ENCODE data around the gene CYTH2. TPM values are rescaled to one million over a fixed set of nuclear protein-coding genes. Genes with fewer than 3 reads are reported as not detected.
"Not testable (repeated sequence)": the region's sequence is repeated elsewhere in the genome, so short reads cannot be mapped to it uniquely, and the experiment has no call there.

Gene CYTH2
- total RNA-seq, 1 donor from 2014 or later = 83.5 TPM

DNA sequence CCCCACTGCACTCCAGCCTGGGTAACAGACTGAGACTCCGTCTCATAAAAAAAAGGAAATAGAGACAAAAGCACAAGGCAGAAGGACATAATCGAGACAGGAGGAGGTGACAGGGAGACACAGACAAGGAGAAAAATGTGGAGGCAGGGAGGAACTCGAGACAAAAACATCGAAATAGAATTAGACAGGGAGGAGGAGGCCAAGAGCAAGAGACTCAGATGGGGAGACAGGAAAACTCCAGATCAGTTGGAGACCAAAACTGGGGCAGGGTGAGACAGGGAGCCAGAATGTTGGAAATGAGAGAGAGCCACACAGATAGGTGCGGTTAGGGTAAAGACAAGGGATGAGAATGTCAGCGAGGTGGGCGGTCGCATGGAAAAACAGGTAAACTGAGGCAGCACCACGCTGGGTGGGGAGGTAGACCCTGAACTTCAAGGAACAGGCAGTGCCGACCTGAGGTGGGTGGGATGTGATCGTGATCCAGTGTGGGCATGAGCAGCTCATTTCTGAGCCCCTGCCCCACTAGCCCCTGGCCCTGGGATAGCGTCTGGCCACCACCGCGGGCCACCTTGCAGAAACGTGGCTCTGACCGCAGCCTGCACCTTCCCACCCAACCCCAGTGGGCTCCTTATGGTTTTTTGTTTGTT is 15.2 kb downstream of the CYTH2 start:
- H3K9me3 ChIP-seq = no peaks in the 10 kb centered on the region
- intact Hi-C loops (cut with DNase I) = no loop called here
- H3K27me3 ChIP-seq = no peaks in the 10 kb centered on the region
- peaks cover 0 to under 1% of the 10 kb centered on the region in 2 donors for H3K36me3 ChIP-seq
- no peak for TF ChIP-seq CTCF (IDR thresholded peaks at IDR 0.05)
- DNase-seq (ENCODE audit: low spot score in 2 of 2) = no peak
- H3K27ac ChIP-seq = no peak overlapping the region
- H3K4me3 ChIP-seq = no peak overlapping the region
- H3K4me1 ChIP-seq = peaks cover 9 to 16% of the 10 kb centered on the region in 2 donors

DNA sequence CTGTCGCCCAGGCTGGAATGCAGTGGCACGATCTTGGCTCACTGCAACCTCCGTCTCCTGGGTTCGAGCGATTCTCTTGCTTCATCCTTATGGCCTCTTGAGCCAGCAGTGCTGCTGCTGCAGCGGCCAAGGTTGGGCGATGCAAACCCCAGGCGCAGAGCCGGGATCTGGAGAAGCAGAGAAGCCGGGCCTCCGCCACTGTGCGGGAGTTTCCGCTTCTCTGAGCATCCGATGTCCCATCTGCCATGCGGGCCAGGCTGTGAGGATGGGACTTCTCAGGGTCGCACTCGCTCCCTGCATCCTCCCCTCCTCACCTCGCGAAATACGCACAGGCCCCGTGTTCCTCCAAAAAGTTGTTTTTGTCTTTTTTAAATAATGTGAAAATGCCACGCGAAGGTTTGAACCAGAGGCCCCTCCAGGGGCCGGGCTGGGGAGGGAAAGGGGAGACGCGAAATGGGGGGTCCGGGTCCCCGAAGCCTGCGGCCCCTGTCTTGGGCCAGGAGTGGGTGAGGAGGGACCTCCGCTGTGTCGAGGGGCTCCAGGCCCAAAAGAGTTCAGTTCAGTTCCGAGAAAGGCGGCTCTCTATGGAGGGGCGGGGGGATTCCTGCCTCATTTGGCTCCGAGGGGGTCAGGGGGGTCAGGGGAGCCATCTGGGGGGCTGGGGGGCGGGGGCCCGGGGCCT is 15.9 kb downstream of the CYTH2 start:
- H3K27me3 ChIP-seq = no peaks in the 10 kb centered on the region
- intact Hi-C loops (cut with DNase I) = loop anchor here (5.0 kb wide), 1 partner anchor 123 kb away; the partner anchor contains the start of genes SYNGR4 and TMEM143
- no peak overlapping the region for H3K4me3 ChIP-seq
- no peaks in the 10 kb centered on the region for H3K36me3 ChIP-seq
- no peak for DNase-seq (ENCODE audit: low spot score in 2 of 2)
- H3K9me3 ChIP-seq = no peaks in the 10 kb centered on the region
- H3K27ac ChIP-seq = no peak overlapping the region
- peaks cover 9 to 16% of the 10 kb centered on the region in 2 donors for H3K4me1 ChIP-seq
- no peak for TF ChIP-seq CTCF (IDR thresholded peaks at IDR 0.05)

GRCh38 chr19:48486706-48487105 is 17.5 kb downstream of the CYTH2 start:
- H3K9me3 ChIP-seq; H3K4me3 ChIP-seq; H3K36me3 ChIP-seq; H3K27ac ChIP-seq; DNase-seq (ENCODE audit: low spot score in 2 of 2); H3K27me3 ChIP-seq: not testable (repeated sequence)
- intact Hi-C loops (cut with DNase I) = loop anchor here (5.0 kb wide), 1 partner anchor 124 kb away; the partner anchor contains the start of genes SYNGR4 and TMEM143
- H3K4me1 ChIP-seq = peaks cover 2 to 14% of the 10 kb centered on the region in 2 donors

DNA sequence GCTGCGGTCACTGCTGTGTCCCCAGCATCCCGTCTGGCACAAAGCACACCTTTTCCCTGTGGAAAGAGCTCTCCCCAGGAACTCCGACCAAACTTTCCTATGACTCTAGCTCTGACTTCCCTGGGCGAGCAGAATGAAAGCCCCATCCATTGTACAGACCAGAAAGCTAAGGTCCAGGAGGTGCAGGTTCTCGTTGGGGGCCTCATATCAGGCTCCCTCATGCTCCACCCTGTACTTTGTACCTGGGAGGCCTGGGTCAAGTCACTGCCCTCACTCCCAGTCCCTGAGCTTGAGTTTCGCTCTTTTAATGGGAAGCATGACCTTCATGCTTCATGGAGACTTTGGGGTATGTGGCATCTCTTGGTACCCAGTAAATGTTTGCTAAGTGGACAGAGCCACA is 18.4 kb downstream of the CYTH2 start:
- intact Hi-C loops (cut with DNase I) = loop anchor here (5.0 kb wide), 1 partner anchor 125 kb away; the partner anchor contains the start of genes SYNGR4 and TMEM143
- H3K4me3 ChIP-seq = no peak overlapping the region

DNA sequence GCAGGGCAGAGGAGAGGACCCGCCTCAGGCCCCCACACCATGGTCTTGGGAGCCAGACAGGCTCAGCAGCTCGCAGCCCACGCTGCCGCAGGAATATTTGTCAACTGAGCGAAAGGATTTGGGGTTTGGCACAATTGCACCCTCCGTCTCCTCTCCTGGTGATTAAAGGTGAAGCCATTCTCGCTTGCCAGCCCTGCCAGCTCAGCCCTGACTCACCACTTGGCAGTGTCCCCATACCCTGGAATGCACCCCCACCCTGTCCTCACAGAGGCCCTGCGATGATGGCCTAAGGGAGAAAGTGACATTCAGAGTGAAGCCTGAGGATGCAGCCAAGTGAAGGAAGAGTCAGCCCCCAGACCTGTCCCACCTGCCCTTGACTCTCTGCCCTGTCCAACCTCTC is 18.8 kb downstream of the CYTH2 start:
- TF ChIP-seq CTCF (IDR thresholded peaks at IDR 0.05) = no peak

More for the DNA sequence above, 18.4 kb downstream of the CYTH2 start:
- H3K9me3 ChIP-seq = no peaks in the 10 kb centered on the region
- no peak for TF ChIP-seq CTCF (IDR thresholded peaks at IDR 0.05)
- no peaks in the 10 kb centered on the region for H3K27me3 ChIP-seq
- no peak for DNase-seq (ENCODE audit: low spot score in 2 of 2)
- no peaks in the 10 kb centered on the region for H3K36me3 ChIP-seq
- peaks cover 0 to 15% of the 10 kb centered on the region in 2 donors for H3K4me1 ChIP-seq
- peak overlapping the region; percentile 24 to 62 for H3K27ac ChIP-seq

GRCh38 chr19:48488478-48488877 is 19.3 kb downstream of the CYTH2 start:
- DNase-seq (ENCODE audit: low spot score in 2 of 2); H3K27me3 ChIP-seq; H3K4me3 ChIP-seq; H3K9me3 ChIP-seq; H3K36me3 ChIP-seq: not testable (repeated sequence)
- Histone ChIP-seq H3K4me1 (peaks cover 0 to 15% of the 10 kb centered on the region in 2 donors), H3K27ac (peak overlapping the region; percentile 35 to 62)
- intact Hi-C loops (cut with DNase I) = loop anchor here (2.0 to 5.0 kb wide), 2 partner anchors 20 to 126 kb away; partner anchors contain the start of genes CYTH2, SYNGR4 and TMEM143

More for the DNA sequence above, 18.8 kb downstream of the CYTH2 start:
- no peak overlapping the region for H3K4me3 ChIP-seq
- H3K36me3 ChIP-seq = no peaks in the 10 kb centered on the region
- peaks cover 0 to 15% of the 10 kb centered on the region in 2 donors for H3K4me1 ChIP-seq
- H3K27me3 ChIP-seq = no peaks in the 10 kb centered on the region
- H3K9me3 ChIP-seq = no peaks in the 10 kb centered on the region
- H3K27ac ChIP-seq = peak overlapping the region; percentile 35 to 62
- intact Hi-C loops (cut with DNase I) = loop anchor here (2.0 to 5.0 kb wide), 2 partner anchors 19 to 126 kb away; partner anchors contain the start of genes CYTH2, SYNGR4 and TMEM143
- peak; percentile 62 to 92 for DNase-seq (ENCODE audit: low spot score in 2 of 2)

All from ascending aorta (tissue), 2 donors.